GM19324 (cell line): ENCODE data around the gene PITPNM3.

Source experiments
- ATAC-seq: cut with Tn5 transposase; IDR thresholded peaks from one replicate; pipeline ENCODE4 v1.9.1; 2021; ENCODE audit warnings: mild to moderate bottlenecking, moderate library complexity; ENCODE audit not compliant: unreplicated experiment, low FRiP score

The PITPNM3 gene

DNA sequence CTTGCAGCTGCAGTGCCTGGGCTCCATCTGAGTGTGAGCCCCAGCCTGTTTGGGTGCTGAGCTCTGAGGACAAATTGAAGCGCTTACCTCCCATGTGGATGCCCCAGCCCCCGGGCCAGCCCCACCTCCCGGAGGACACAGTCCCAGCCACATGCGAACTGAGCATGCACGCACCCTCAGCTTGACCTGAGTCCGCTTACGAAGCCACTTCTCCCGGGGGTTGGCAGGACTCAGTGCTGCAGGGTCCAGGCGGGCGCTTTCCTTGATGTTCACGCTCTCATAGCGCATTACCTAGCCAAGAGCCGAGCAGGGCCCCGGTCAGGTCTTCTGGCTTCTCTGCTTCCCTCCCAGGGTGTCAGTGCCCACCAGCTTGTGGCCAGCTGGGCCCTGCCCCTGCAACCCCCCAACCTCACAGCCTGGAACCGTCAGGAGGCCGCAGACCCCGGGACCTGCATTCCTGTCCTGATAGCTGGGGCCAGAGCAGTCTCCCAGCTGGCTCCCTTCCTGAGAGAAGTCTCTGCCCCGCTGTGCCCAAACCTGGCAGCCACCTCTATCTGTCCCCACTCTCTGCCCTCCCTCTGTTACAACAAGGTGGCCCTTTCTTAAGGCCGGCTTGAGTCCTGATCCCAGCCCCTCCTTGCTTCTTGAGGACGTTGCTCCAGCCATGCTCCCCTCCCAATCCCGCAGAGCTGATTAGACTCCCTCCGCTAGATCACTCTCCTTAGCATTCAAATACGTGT, 88.1 kb downstream of the PITPNM3 start:
- no peak for ATAC-seq

DNA sequence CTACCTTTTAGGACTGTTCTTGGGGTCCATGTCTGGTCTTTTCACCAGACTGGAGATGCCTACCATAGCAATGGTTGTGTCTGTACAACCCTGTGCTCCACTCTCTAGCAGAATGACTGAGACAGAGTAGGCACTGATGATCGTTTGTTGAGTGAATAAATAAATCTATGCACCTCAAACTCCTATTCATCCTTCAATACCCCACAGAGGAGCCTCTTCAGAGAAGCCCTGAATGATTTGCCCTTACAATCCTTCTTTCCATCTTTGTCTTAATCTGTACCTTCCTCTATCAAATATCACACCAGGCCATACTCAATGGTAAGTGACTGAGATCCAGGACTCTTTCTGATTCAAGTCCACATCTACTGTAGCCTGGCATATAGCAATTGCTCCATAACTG, 88.8 kb downstream of the PITPNM3 start:
- no peak for ATAC-seq

DNA sequence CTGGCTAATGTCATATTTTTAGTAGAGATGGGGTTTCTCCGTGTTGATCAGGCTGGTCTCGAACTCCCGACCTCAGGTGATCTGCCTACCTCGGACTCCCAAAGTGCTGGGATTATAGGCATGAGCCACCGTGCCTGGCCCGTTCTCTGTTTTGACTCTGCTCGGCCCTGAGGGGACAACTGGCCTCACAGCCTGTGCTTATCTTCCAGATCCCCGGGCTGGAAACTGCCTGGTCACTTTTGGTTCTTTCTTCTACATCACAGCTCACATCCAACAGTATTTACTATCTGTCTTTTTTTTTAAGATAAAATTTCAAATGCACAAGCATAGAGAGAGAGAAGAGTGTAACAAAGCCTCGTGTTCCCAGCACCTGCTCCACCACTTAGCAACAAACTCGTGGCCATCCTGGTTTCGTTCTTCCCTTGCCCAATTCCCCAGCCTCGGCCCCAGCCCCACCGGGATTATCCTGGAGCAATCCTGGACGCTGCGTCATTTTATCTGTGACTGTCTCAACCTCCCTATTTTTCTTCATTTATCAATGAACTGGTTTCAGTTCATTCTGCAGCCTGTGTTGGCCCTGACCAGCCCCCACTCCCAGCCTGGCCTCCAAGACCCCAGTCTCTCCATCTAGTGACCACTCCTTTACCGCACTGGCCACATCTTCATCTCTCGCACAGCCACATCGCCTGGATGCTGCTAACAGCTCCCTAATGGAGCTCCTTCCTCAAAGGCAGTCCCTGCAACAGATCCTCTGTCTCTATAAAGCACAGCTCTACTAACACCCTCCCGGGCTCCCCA, 91.0 kb downstream of the PITPNM3 start:
- no peak for ATAC-seq

DNA sequence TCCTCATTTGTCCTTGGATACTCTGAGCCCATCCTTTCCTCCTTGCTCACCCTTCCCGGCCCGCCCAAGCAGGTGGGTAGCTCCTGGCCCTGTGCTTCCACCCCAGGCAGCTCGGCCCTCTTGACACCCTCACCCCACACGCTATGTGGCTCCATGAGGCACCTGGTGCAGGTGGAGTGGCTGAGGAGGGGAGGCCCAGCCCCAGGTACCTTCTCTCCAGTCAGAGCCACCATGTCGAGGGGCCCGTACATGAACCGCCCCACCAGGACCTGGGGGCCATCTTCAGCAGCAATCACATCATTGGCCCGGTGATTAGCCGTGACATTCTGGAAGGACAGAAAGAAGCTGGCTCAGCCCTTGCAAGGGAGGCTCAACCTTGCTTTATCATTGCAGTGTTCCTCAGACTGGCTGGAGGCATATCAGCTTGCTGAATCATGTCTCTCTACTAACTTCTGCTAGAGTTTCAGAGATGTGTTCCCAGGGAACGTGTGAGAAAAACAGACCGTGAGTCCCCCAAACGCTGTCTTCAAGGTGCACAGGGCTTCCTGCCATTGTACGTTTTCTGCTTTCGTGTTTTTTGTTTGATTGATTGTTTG, 91.8 kb downstream of the PITPNM3 start:
- no peak for ATAC-seq

DNA sequence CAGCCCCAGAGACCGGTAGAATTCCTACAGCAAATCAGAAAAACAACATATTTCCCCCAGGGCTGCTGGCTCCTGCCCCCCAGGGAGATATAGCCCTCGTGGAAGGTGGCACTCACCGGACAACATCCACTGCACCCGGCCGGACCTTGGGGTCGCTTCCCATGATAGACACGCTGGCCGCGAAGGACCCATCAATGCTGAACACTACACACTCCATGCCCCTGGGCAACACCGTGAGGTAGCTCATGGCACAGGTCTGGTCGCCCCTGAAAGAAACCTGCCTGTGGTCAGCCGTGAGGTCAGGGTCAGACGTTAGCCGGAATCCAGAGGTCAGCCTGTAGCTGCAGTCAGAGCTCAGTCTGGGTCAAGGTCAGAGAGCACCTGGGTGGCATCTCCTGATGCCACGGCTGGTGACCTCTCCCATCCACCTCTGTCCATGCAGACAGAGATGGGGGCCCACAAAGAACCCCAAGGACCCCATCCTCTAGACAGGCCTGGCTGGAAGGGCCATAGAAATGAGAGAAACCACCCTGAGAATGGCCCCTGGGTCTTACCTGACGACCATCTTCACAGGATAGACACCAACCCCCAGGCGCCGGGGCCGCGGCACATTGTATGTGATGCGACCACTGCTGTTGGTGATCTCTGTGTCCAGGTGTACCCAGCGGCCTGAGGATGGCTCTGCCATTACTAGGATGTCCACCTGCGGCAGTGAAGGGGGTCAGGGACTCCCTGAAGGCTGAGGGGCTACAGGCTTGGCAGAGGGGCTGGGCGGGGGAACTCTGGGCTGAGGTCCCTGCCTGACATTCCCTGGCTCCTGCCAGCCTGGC, 92.5 kb downstream of the PITPNM3 start:
- no peak for ATAC-seq

DNA sequence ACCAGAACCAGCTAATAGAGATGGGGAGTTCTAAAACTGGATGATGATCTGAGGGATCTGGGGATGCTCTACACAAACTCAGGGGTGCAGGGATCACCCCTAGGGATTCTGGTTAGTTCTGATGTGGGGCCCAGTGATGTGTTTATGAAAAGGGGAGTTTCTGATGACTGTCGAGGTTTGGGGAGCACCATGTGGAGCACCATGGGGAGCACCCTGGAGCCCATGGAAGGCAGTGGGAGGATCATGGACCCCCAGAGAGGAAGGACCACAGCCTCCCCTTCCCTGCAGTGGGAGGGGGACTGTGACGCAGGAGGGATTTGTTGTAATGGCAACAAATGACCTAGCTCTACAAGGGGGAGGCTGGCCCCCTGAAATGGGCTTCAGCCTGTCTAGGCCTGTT, 93.7 kb downstream of the PITPNM3 start:
- no peak for ATAC-seq

DNA sequence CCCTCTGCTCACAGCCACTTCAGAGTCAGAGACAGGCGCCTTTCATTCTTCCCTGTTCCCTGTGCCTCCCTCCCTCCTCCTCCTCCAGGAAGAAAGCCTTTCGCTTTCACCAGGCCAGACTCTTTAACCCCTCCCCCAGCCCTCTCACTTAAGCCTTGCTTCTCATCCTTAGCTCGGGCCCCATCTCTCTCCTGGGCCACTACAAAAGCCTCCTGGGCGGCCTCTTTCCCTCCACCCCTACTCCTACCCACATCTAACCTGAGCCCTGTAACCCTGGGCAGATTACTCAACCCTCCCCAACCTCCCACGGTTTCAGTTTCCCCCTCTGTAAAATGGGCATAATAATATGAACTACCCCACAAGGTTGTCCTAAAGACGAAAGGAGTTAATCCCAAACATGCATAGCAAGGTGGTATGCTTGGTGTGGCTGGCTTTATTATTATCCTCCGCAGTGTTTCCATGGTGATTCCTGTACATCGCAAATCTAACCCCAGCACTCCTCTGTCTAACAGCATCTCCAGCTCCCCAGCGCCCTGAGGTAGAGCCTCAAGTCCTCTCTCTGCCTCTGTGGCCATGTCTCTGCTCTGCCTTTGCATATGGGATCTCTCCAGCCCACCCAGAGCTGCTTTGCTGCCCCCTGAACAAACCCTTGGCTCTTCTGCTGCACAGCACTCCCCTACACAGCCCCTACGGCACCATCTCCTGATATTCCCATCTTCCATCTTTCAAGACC, 94.4 kb downstream of the PITPNM3 start:
- no peak for ATAC-seq

DNA sequence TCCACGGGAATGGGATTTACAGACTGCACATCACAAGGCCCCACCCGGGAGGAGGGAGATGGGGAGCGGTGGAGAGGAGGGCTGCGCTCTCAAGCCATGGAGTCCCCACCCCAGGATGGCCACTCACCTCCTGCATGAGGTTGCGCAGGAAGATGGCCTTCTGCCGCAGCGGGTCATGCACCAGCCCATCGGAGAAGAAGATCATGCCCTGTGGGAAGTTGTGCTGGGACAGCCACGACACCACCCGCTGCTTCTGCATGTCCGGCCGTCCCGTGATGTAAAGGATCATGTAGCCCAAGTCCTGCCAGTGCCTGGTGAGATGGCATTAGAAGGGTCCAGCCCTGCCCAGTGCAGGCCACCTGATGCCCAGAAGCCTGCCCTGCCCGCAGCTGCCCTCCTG, 95.1 kb downstream of the PITPNM3 start:
- no peak for ATAC-seq

DNA sequence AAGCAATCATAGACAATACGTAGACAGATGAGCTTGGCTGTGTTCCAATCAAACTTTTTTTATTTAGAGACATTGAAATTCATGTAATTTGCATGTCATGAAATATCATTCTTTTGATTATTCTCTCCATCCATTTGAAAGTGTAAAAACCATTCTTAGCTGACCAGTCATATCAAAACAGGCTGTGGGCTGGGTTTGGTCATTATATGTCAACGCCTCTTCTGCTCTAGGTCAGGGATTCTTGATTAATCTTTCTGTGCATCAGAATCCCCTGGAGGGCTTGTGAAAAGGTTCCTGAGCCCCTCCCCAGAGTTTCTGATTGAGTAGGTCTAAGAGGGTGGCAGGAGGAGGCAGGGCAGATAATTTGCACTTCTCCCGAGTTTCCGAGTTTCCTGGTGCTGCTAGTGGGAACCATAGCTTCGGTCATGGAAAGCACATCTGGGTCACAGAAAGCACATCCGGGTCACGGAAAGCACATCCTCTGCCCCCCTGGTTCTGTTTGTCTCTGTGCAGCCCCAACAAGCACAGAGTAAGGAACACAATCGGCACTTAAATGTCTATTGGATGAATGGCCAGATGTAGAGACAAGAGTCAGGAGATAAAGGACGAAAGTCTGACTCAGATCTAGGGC, 95.7 kb downstream of the PITPNM3 start:
- ATAC-seq, result no peak

DNA sequence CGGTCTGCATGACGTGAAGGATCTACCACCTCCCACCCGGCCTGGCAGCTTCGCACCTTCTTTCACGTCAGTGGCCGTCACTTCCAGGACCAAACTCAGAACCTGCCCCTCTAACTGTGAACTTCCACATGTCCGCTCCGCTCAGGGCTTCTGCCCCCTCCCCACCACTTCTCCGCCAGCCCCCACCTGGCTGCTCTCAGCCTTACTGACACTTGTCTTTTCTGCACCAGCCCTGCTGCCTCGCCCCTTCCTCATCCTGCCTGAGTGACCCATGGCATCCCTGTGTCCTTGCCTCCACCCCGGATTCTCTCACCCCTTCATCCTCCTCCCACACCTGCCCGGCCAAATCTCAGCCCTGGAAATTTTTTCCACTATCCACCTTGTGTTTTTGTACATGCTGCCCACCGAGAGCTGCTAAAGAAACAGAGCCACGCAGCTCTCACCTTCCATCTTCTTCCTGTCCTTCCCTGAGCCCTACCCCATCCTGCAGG, 97.8 kb downstream of the PITPNM3 start:
- no peak for ATAC-seq

DNA sequence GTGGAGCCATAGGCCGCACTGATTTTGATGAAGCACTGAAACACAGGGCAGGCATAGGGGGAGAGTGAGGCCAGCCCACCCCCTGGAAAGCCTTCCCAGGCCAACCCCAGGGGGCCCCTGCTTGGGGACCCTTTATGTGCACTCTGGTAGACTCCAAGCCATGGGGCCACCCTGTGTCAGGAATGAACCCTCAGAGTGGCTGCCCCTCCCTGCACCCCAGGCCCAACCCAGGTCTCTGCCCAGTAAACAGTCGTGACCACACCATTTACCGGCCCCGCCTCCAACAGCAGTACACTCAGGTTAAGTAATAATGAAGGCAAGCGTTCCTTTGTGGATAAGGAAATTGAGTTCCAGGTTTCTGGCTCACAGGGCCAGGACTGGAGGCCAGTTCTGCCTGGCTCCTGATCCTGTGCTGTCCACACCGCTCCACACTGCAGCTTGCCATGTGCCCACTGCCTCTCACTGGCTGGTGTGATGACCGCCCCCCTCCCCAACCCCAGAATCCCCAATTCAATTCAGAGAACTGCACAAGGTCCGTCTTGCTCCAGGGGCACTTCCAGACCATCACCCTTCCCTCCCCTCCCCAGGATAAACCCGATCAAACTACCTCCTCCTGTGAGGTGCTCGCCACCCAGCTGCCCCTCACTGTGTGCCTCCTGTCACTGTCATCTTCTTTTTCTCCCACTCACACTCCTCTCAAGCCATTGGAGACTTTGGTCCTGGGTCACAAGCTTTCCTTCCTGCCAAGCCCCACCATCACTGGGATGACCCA, 98.5 kb downstream of the PITPNM3 start:
- no peak for ATAC-seq

DNA sequence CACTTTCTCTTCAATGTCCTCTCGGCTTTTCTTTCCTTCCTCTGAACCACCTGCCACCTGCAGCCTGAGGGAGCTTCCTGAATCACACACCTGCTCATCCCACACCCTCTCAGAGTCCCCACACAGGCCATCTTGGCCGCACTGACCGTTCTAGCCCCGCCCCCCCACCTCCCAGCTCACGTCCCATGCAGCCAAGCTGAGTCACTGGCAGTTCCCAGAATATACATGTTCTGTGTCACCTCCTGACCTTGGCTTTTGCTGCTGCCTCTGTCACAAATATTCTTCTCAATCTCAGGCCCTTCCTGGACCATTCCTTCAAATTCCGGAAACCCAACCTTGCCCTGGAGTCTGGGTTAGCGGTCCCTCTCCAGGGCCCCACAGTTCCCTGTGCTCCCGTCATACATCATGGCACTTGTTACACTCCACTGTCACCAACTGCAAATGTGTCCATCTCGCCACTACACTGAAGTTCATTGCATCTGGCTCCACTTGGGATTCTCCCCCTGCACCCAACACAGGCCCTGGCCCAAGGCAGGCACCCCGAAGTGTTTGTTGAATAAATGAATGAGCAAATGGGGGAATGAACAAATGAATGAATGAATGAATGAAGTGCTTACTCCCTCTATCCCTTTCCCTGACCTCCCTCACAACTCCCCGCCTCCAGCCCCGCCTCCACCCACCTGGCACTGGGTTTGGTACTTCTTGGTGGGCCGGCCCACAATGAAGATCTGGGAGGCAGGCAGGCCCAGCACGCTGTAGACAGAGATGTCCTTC, 99.3 kb downstream of the PITPNM3 start:
- ATAC-seq, result no peak

DNA sequence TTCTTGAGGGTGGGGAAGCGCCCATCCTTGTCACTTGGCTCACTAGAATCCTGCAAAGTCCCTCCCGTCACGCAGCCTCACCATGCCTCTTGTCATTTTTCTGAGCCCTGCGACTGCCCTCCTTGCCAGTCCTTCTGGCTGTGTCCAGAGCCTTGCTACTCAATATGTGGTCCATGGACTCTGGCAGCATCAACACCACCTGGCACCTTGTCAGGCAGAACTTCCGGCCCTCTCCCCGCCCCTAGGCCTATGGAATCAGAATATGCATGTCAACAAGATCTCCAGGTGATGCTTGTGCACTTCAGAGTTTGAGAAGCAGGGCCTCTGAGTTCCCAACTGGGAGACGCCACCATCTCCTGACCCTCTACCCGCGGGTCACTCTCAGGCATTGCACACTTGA, 100.0 kb downstream of the PITPNM3 start:
- no peak for ATAC-seq

DNA sequence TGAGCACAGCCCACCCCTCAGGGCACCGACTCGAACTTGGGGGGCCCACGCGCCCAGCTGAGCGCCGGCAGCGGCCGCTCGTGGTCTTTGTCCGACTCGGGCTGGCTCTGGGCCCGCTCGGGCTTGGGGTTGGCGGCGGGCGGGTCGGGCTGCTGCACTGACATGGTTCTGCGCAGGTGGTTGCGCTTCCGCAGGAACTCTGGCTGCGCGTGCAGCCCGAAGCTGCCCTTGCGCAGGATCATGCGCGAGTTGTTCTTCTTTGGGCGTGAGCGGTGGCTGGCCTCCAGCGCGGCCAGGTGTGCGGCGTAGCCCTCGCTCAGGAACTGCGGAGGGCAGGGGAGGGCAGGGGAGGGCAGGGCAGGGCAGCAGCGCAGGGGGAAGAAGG, 101.0 kb downstream of the PITPNM3 start:
- no peak for ATAC-seq

DNA sequence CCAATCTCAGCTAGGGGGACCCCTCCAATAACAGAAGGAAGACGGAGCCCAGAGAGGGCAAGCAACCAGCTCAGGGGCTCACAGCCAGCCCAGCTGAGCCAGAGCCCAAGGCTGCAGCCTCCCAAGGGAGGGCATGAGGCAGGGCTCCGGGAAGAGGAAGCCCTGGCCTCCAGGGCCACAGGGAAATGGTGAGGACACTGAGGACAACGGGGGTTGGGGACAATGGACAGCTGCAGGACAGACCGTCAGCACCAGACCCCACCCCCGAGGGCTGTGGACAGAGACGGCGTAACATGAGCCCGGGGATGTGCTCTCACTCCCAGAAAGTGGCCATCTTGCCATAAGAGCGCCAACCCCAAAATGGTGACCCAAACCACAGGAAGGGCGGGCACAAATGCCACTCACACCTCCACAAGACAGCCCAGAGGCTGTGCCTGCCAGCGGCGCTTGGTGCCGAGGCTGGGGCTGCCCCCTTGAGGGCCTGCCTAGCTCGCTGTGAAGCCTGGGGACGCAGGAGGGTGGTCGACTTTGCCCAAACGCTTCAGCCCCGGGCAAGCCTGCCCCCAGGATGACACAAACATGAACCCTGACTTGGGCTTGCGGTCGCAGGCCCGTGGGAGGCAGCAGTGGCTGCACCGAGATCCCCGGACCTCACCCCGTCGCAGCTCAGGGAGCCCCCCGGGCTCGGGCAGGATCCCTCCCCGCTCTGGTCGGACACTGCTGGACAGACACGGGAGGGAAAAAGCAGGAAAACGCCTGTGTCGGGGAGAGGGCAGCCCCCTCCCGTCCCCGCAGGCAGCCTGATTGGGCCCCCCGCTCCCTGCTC, 101.6 kb downstream of the PITPNM3 start:
- no peak for ATAC-seq

DNA sequence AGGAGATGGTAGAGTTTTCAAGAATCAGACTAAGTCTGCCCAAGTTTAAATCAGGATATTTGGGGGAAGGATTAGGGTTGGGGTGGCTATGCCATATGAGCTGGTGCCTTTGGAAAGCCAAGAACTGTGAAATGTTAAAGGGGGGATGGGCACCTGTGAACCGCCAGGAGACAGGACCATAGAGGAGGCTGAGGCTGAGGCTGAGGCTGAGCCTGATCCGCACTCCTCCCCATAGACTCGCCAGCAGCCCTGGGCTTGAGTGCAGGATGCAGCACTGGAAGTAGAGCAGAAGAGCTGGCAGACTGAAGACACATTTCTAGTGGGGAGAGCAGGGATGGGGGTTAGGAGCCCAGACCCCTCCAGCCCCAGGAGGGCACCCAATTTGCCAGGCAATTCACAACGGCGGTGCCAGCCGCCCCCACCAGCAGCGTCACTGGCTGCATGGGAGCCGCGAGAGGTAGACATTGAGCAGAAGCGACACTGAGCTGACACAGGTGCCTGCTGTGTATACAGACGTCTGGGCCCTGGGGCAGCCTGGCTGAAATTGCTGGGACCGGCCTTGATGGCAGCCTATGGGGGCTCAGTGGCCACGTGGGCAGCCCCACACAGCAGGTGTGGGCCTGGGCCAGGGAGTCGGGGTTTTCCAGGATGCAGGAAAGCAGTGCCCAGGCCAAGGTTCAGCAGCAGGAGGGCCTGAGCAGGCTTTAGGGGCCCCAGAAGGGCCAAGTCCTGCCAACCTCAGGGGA, 102.9 kb downstream of the PITPNM3 start:
- ATAC-seq, result no peak
